ENCODE measurements around the gene SLC24A2. TPM values are rescaled to one million over a fixed set of nuclear protein-coding genes. Genes with fewer than 3 reads are reported as not detected.

The SLC24A2 gene
- total RNA-seq, 2 donors from 2014 or later = not detected

DNA sequence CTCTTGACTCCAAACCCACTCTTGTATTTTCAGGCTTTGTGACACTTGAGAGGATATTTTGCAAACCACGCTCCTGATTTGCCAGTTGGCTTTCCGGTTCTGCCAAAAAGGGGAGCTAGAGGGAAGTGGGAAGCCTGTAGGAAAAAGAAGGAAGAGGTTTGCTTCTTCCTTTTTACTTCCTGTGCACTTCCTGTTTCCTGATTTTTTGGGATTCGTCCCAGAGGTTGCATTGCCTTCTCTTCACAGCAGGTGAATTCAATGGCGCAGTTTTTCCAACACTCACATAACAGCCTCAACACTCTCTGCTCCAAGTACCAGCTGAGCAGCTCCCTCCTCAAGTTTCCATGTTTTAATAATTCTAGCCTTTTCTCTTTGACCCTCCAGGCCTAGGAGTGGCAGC lies 47.7 kb downstream of the SLC24A2 start:
- DNase-seq (no peak), ATAC-seq (no peak)
- H3K9me3 ChIP-seq (ENCODE audit: control insufficient read depth, low read length, poor library complexity, severe bottlenecking) = no peaks in the 10 kb centered on the region
- Mint-ChIP-seq H3K27me3 (peaks cover 4% of the 10 kb centered on the region), H3K27ac (no peak overlapping the region), H3K36me3 (ENCODE audit: low read depth) (peaks cover 2% of the 10 kb centered on the region), H3K4me1 (no peaks in the 10 kb centered on the region), H3K4me3 (no peak overlapping the region)

Measured in T-helper 17 cell (primary cell).